Ovary (tissue), 3 donors: Measurements from ENCODE around the gene FKBP15.

Experiments used
- EP300 ChIP-seq: sonication (generic); formaldehyde crosslinking; IDR thresholded peaks from one replicate; pipeline ENCODE4 v1.6.1; 2017; ENCODE audit warnings: antibody characterized with exemption
- POLR2A ChIP-seq: fragments of 450-650 bp; IDR thresholded peaks from one replicate; pipeline ENCODE4 v1.6.1; 2017; ENCODE audit warnings: antibody characterized with exemption, mild to moderate bottlenecking, moderate library complexity
- TF ChIP-seq, protein P1 (sequence below), 3 donors: fragments of 450-650 bp in 2 of 3; fragments of 200-600 bp in 1 of 3; IDR thresholded peaks; one replicate each; pipeline versions ENCODE4 v1.5.1 to v1.8.0; 2016 to 2022; ENCODE audit warnings: antibody characterized with exemption in 3 of 3, mild to moderate bottlenecking in 1 of 3
- donor health status: DM: no; HTN: no; CAD: no.

DNA sequence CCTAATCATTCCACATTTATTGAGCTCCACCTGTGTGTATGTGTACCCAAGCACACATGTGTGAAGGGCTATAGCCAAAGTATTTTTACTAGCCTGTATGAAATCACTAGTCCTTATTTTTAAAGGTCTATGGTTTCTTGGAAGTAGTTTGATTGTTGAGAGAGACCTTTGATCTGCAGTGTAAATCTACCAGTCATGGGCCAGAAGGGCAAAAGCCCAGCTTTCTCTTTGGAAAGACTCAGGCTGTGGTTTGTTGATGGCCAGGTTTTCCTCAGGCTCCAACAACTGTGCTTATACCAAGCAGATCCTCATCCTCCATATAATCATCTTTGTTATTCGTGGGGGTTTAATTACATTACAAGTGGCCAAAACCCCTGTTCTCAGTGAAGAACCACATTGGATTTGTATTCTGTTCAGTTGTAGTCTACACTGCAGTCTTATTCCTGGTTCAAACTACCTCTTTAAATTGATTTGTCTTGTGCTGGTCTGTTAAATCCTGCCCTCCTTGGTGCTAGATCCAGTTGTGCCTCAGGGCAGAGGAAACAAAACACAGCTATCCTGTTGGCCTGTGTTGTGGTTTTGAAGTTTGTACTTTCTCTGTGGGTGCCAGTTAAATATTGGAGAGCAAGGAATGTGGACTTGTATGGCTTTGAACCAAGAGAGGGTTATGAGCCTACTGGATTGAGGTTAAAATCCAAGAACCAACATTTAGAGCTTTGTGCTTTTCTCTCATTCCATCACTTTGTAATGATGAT, 41.0 kb upstream of the FKBP15 start:
- TF ChIP-seq, protein P1, sequence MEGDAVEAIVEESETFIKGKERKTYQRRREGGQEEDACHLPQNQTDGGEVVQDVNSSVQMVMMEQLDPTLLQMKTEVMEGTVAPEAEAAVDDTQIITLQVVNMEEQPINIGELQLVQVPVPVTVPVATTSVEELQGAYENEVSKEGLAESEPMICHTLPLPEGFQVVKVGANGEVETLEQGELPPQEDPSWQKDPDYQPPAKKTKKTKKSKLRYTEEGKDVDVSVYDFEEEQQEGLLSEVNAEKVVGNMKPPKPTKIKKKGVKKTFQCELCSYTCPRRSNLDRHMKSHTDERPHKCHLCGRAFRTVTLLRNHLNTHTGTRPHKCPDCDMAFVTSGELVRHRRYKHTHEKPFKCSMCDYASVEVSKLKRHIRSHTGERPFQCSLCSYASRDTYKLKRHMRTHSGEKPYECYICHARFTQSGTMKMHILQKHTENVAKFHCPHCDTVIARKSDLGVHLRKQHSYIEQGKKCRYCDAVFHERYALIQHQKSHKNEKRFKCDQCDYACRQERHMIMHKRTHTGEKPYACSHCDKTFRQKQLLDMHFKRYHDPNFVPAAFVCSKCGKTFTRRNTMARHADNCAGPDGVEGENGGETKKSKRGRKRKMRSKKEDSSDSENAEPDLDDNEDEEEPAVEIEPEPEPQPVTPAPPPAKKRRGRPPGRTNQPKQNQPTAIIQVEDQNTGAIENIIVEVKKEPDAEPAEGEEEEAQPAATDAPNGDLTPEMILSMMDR (IDR thresholded peaks at IDR 0.05), result no peak
- TF ChIP-seq POLR2A (no peak), EP300 (no peak)
